NB4 (cell line): ENCODE measurements around the gene DHX57.

Source experiments
- DNase-seq: peaks from one replicate; pipeline ENCODE4 v3.0.0; 2010; ENCODE audit warnings: low read depth
- H3K4me3 ChIP-seq: one replicate; pipeline ENCODE4 v1.5.1; 2011; ENCODE audit warnings: mild to moderate bottlenecking, low read depth, low read length, moderate library complexity
- CTCF ChIP-seq: IDR thresholded peaks from one replicate; pipeline ENCODE4 v1.5.1; 2012; ENCODE audit warnings: low read depth, low read length
- MAX ChIP-seq: IDR thresholded peaks from 2 replicates; pipeline ENCODE4 v1.6.1; 2011; ENCODE audit warnings: low read depth, low read length
- MYC ChIP-seq: IDR thresholded peaks from 2 replicates; pipeline ENCODE4 v1.6.1; 2011; ENCODE audit warnings: low read depth, low read length
- POLR2A ChIP-seq: IDR thresholded peaks from 2 replicates; pipeline ENCODE4 v1.6.1; 2011; ENCODE audit warnings: mild to moderate bottlenecking; ENCODE audit not compliant: insufficient read length; ENCODE audit errors: extremely low read depth

The DHX57 gene

GRCh38 chr2:38892819-38893218, 17.1 kb upstream of the DHX57 start:
- H3K4me3 ChIP-seq: no peak overlapping the region
- no peak for TF ChIP-seq MYC
- TF ChIP-seq MAX: no peak
- TF ChIP-seq POLR2A: no peak
- TF ChIP-seq CTCF: no peak
- DNase-seq: no peak

GRCh38 chr2:38889575-38889974, 13.8 kb upstream of the DHX57 start, which contains the start of gene ARHGEF33:
Gene ARHGEF33, plus strand, starts transcription at chr2:38889875. Its CDS starts 29,573 bp downstream, at chr2:38919448.
- H3K4me3 ChIP-seq: no peak within 1 kb of the TSS
- TF ChIP-seq MYC (no peak), CTCF (no peak), POLR2A (no peak), MAX (no peak)
- no peak for DNase-seq

GRCh38 chr2:38889045-38889444, 13.3 kb upstream of the DHX57 start:
- H3K4me3 ChIP-seq: no peak overlapping the region
- no peak for DNase-seq
- TF ChIP-seq POLR2A (no peak), MAX (no peak), CTCF (no peak), MYC (no peak)

- TF ChIP-seq POLR2A (no peak), MAX (no peak), MYC (no peak), CTCF (no peak)
- H3K4me3 ChIP-seq: no peak overlapping the region
- DNase-seq: no peak
These were observed 12.3 kb upstream of the DHX57 start for GRCh38 chr2:38887902-38888554.

- TF ChIP-seq MYC: no peak
- DNase-seq: no peak
- no peak overlapping the region for H3K4me3 ChIP-seq
These were observed 11.6 kb upstream of the DHX57 start for GRCh38 chr2:38887347-38887746.

- H3K4me3 ChIP-seq: no peak overlapping the region
- TF ChIP-seq MAX (no peak), POLR2A (no peak), MYC (no peak), CTCF (no peak)
- no peak for DNase-seq
These were observed 10.3 kb upstream of the DHX57 start for GRCh38 chr2:38886063-38886462.
